Testis (tissue), 2 donors: ENCODE results near the gene OSBPL3.

ENCODE experiments used
- CTCF ChIP-seq, 3 experiments: fragments of 450-650 bp in 2 of 3; fragments of 200-600 bp in 1 of 3; sonication (generic) in 1 of 3; IDR thresholded peaks; one replicate each; pipeline ENCODE4 v1.5.1; 2016 to 2019; ENCODE audit warnings: antibody characterized with exemption in 3 of 3, mild to moderate bottlenecking in 2 of 3, moderate library complexity in 1 of 3
- POLR2A ChIP-seq: fragments of 450-650 bp; IDR thresholded peaks from one replicate; pipeline ENCODE4 v1.6.1; 2017; ENCODE audit warnings: antibody characterized with exemption, mild to moderate bottlenecking, moderate library complexity

DNA sequence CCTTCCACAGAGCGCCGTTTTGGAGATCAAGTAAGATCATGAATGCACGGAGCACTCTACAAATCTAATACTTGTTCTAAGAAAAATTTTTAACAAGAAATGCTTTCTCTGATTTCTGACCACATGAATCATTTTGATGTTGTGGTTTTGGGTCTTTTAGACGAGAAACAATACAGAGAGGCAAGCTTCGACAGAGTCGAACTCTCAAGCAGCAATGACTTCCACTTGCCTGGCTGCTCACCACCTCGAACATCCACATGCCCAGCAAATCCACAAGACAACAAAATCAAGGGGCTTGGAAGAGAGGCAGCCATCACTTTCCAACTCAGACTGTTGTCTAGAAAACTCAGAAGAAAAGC lies 153.3 kb downstream of the OSBPL3 start:
- TF ChIP-seq CTCF (IDR thresholded peaks at IDR 0.05) (no peak), POLR2A (no peak)
